Measurements from ENCODE around the gene HNRNPM. TPM values are rescaled to one million over a fixed set of nuclear protein-coding genes. Genes with fewer than 3 reads are reported as not detected.

HNRNPM gene
- total and polyA plus RNA-seq, 2 donors (not counting 1 experiment from before 2014, with no cell fraction given) = 137 to 221 TPM

DNA sequence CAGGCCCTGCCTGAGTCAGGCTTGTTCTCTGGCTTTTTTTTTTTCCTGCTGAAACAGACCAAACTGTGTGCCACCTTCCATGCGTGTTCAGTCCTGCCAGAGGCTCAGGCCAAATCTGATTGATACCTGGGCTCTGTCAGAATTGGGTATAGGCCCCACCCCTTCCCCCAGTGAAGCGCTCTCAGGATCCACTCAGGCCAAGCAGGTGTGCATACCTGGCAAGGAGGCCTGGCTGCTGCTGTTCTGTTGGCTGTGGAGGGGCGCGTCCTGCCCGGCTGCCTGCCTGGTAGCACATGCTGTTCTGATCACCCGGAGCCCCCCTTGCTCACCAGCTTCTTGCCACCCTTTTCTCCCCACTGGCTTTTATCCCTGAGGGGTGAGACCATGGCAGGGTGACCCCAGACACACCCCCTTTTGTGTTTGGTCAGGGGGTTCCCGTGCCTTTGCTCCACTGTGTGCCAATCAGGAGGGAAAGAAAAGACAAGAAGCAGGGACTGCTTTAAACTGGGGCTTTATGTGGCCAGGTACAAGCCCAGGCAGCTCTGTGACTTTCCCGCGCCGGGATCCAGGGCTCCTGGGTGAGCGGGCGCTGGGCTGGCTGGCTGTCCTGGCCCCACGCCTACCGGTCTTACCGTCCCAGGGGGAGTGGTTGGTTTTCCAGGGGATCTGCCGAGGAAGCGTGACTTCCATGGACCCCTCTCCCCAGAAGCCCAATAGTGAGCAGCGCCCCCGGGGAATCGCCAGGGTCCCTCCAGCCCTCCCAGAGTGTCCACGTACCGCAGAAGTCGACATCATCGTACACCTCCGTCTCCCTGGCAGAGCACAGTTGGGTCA, 45.0 kb downstream of the HNRNPM start:
- ATAC-seq (ENCODE audit: low read depth) = no peak
- no peak for DNase-seq
- H3K9me3 Mint-ChIP-seq (ENCODE audit: insufficient read depth) = no peaks in the 10 kb centered on the region
- peaks cover 0 to 7% (median 0%) of the 10 kb centered on the region in 3 donors for H3K9me3 ChIP-seq (ENCODE audit: control extremely low read depth in 1 of 3, control insufficient read depth in 2 of 3, insufficient read depth in 1 of 3, low read length in 2 of 3)
- intact Hi-C loops (cut with micrococcal nuclease) = no loop called here
- ChIA-PET CTCF (no interaction called here), POLR2A (no interaction called here)
- H3K4me3 Mint-ChIP-seq = no peak overlapping the region
- H4K20me1 ChIP-seq (ENCODE audit: control insufficient read depth, insufficient read depth, low read length, poor library complexity, severe bottlenecking) = peaks cover 31% of the 10 kb centered on the region
- peaks cover 27% of the 10 kb centered on the region for H3K4me1 Mint-ChIP-seq
- H3K79me2 ChIP-seq (ENCODE audit: control insufficient read depth, insufficient read depth, low read length) = peaks cover 18% of the 10 kb centered on the region
- H3K9ac ChIP-seq (ENCODE audit: low read length) = no peak overlapping the region
- H3K4me1 ChIP-seq (ENCODE audit: control insufficient read depth in 2 of 2, insufficient read depth in 2 of 2, low read length in 2 of 2) = peaks cover 16 to 24% of the 10 kb centered on the region in 2 donors
- no peak overlapping the region for H3K27ac ChIP-seq (ENCODE audit: low read length in 2 of 2)
- no peak overlapping the region for H2AFZ ChIP-seq (ENCODE audit: insufficient read depth, low read depth, low read length, poor library complexity, severe bottlenecking)
- peaks cover 0 to 44% of the 10 kb centered on the region in 2 experiments for H3K36me3 ChIP-seq (replicated peaks in 1 of 2; ENCODE audit: control extremely low read depth in 1 of 2, control insufficient read depth in 1 of 2, extremely low read depth in 1 of 2, insufficient read depth in 2 of 2, low read length in 1 of 2)
- WGBS (ENCODE audit: insufficient coverage) = 98% methylated on average over 17 of the region's 25 CpGs
- H3K4me2 ChIP-seq (replicated peaks; ENCODE audit: low read depth, low read length, poor library complexity, severe bottlenecking) = no peak overlapping the region
- no peak overlapping the region for H3K4me3 ChIP-seq (ENCODE audit: control extremely low read depth in 1 of 5, extremely low read depth in 1 of 5, insufficient read depth in 1 of 5, low read depth in 2 of 5, low read length in 4 of 5)
- no peaks in the 10 kb centered on the region for H3K27me3 ChIP-seq (replicated peaks in 1 of 4; ENCODE audit: control extremely low read depth in 1 of 4, control insufficient read depth in 3 of 4, insufficient read depth in 4 of 4, low read length in 3 of 4)
- peak overlapping the region; percentile 10 for H3K27ac Mint-ChIP-seq
- no peak for TF ChIP-seq EZH2 (IDR thresholded peaks at IDR 0.05; ENCODE audit: borderline replicate concordance, insufficient read depth, low read depth, low read length, poor library complexity, severe bottlenecking)
- TF ChIP-seq, protein P1, sequence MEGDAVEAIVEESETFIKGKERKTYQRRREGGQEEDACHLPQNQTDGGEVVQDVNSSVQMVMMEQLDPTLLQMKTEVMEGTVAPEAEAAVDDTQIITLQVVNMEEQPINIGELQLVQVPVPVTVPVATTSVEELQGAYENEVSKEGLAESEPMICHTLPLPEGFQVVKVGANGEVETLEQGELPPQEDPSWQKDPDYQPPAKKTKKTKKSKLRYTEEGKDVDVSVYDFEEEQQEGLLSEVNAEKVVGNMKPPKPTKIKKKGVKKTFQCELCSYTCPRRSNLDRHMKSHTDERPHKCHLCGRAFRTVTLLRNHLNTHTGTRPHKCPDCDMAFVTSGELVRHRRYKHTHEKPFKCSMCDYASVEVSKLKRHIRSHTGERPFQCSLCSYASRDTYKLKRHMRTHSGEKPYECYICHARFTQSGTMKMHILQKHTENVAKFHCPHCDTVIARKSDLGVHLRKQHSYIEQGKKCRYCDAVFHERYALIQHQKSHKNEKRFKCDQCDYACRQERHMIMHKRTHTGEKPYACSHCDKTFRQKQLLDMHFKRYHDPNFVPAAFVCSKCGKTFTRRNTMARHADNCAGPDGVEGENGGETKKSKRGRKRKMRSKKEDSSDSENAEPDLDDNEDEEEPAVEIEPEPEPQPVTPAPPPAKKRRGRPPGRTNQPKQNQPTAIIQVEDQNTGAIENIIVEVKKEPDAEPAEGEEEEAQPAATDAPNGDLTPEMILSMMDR (IDR thresholded peaks at IDR 0.05) = no peak
- H3K27me3 Mint-ChIP-seq = no peaks in the 10 kb centered on the region

DNA sequence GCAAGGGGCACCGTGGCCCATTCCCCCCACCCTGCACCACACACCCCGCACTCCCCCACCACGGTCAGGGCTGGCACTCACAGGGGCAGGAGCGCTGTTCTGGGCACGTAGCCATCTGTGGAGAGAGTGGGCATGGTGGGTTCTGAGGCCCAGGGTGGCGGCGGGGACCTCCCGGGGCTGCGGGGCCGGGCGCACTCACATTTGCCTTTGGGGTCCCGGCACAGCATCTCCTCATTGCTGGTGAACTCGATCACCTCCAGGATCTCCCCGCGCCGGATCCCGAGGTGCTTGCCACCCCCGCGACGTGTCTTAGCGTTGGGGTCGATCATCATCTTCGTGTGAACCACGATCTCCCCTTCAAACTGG, 45.6 kb downstream of the HNRNPM start:
- no peaks in the 10 kb centered on the region for H3K9me3 Mint-ChIP-seq (ENCODE audit: insufficient read depth)
- no peaks in the 10 kb centered on the region for H3K27me3 ChIP-seq (replicated peaks in 1 of 4; ENCODE audit: control extremely low read depth in 1 of 4, control insufficient read depth in 3 of 4, insufficient read depth in 4 of 4, low read length in 3 of 4)
- H4K20me1 ChIP-seq (ENCODE audit: control insufficient read depth, insufficient read depth, low read length, poor library complexity, severe bottlenecking) = peaks cover 25% of the 10 kb centered on the region
- 93% methylated on average over 19 of the region's 24 CpGs for WGBS (ENCODE audit: insufficient coverage)
- H2AFZ ChIP-seq (ENCODE audit: insufficient read depth, low read depth, low read length, poor library complexity, severe bottlenecking) = no peak overlapping the region
- no peak overlapping the region for H3K4me3 ChIP-seq (ENCODE audit: control extremely low read depth in 1 of 5, extremely low read depth in 1 of 5, insufficient read depth in 1 of 5, low read depth in 2 of 5, low read length in 4 of 5)
- ChIA-PET POLR2A (no interaction called here), CTCF (no interaction called here)
- peaks cover 0 to 7% (median 0%) of the 10 kb centered on the region in 3 donors for H3K9me3 ChIP-seq (ENCODE audit: control extremely low read depth in 1 of 3, control insufficient read depth in 2 of 3, insufficient read depth in 1 of 3, low read length in 2 of 3)
- peaks cover 16 to 24% of the 10 kb centered on the region in 2 donors for H3K4me1 ChIP-seq (ENCODE audit: control insufficient read depth in 2 of 2, insufficient read depth in 2 of 2, low read length in 2 of 2)
- TF ChIP-seq, protein P1 (IDR thresholded peaks at IDR 0.05) = no peak
- no peak for TF ChIP-seq EZH2 (IDR thresholded peaks at IDR 0.05; ENCODE audit: borderline replicate concordance, insufficient read depth, low read depth, low read length, poor library complexity, severe bottlenecking)
- H3K4me3 Mint-ChIP-seq = no peak overlapping the region
- H3K27ac ChIP-seq (ENCODE audit: low read length in 2 of 2) = no peak overlapping the region
- H3K4me1 Mint-ChIP-seq = peaks cover 25% of the 10 kb centered on the region
- intact Hi-C loops (cut with micrococcal nuclease) = no loop called here
- peaks cover 0 to 38% of the 10 kb centered on the region in 2 experiments for H3K36me3 ChIP-seq (replicated peaks in 1 of 2; ENCODE audit: control extremely low read depth in 1 of 2, control insufficient read depth in 1 of 2, extremely low read depth in 1 of 2, insufficient read depth in 2 of 2, low read length in 1 of 2)
- no peak overlapping the region for H3K4me2 ChIP-seq (replicated peaks; ENCODE audit: low read depth, low read length, poor library complexity, severe bottlenecking)
- no peak for ATAC-seq (ENCODE audit: low read depth)
- H3K27ac Mint-ChIP-seq = no peak overlapping the region
- peaks cover 12% of the 10 kb centered on the region for H3K79me2 ChIP-seq (ENCODE audit: control insufficient read depth, insufficient read depth, low read length)
- no peak overlapping the region for H3K9ac ChIP-seq (ENCODE audit: low read length)
- DNase-seq = no peak
- no peaks in the 10 kb centered on the region for H3K27me3 Mint-ChIP-seq

Data from B cell (primary cell).